HEK293T (cell line): Measurements from ENCODE around the gene DDT.

Source experiments
- BHLHE40 ChIP-seq: fragments of 450-650 bp; IDR thresholded peaks from 2 replicates; pipeline ENCODE4 v1.6.1; 2016; ENCODE audit warnings: mild to moderate bottlenecking, moderate library complexity, borderline replicate concordance
- ELF4 ChIP-seq: fragments of 450-650 bp; IDR thresholded peaks from 2 replicates; pipeline ENCODE4 v1.6.1; 2017; ENCODE audit warnings: antibody characterized with exemption
- FOXM1 ChIP-seq: fragments of 450-650 bp; IDR thresholded peaks from 2 replicates; pipeline ENCODE4 v1.6.1; 2017; ENCODE audit warnings: mild to moderate bottlenecking, borderline replicate concordance
- NFRKB ChIP-seq: fragments of 450-650 bp; IDR thresholded peaks from 2 replicates; pipeline ENCODE4 v1.6.1; 2016; ENCODE audit warnings: mild to moderate bottlenecking, moderate library complexity
- SP1 ChIP-seq: fragments of 450-650 bp; IDR thresholded peaks from 2 replicates; pipeline ENCODE4 v1.6.1; 2017
- SUZ12 ChIP-seq: fragments of 450-650 bp; IDR thresholded peaks from 2 replicates; pipeline ENCODE4 v1.6.1; 2016; ENCODE audit warnings: mild to moderate bottlenecking
- TARDBP ChIP-seq: fragments of 450-650 bp; IDR thresholded peaks from 2 replicates; pipeline ENCODE4 v1.6.1; 2016
- ZNF384 ChIP-seq: fragments of 450-650 bp; IDR thresholded peaks from 2 replicates; pipeline ENCODE4 v1.6.1; 2016

GRCh38 chr22:23925020-23925606 is 49.1 kb downstream of the DDT start:
- TF ChIP-seq ZNF384: no peak
- TF ChIP-seq SUZ12: no peak
- TF ChIP-seq BHLHE40: no peak
- no peak for TF ChIP-seq NFRKB
- no peak for TF ChIP-seq SP1
- no peak for TF ChIP-seq ELF4
- TF ChIP-seq FOXM1: no peak
- TF ChIP-seq TARDBP: no peak
